GM23338 (cell line): ENCODE data around the gene SLAMF8.
A peak's percentile ranks its signal among the peaks of the same experiment; 100 is the strongest.

Source experiments
- CREB1 ChIP-seq: fragments of 250-450 bp; sonication (Bioruptor Pico); IDR thresholded peaks from 2 replicates; pipeline ENCODE4 v1.5.0; 2020; ENCODE audit warnings: low read depth, mild to moderate bottlenecking, moderate library complexity
- CTCF ChIP-seq, 2 experiments: fragments of 200-600 bp in 1 of 2; sonication (generic) in 1 of 2; conservative IDR thresholded peaks; 2 replicates each; pipeline versions ENCODE4 v1.5.1 to v1.6.1; 2016 to 2017; ENCODE audit warnings: antibody characterized with exemption in 2 of 2, low read depth in 2 of 2, mild to moderate bottlenecking in 2 of 2, moderate library complexity in 1 of 2
- ETS1 ChIP-seq: IDR thresholded peaks from 2 replicates; pipeline ENCODE4 v1.6.1; 2016; ENCODE audit warnings: antibody characterized with exemption
- EZH2 ChIP-seq: fragments of 200-600 bp; sonication (generic); IDR thresholded peaks from one replicate; pipeline ENCODE4 v1.8.0; 2017; ENCODE audit warnings: antibody characterized with exemption, mild to moderate bottlenecking, low read depth; ENCODE audit not compliant: unreplicated experiment
- REST ChIP-seq: IDR thresholded peaks from one replicate; pipeline ENCODE4 v1.6.1; 2018; ENCODE audit warnings: antibody characterized with exemption; ENCODE audit not compliant: unreplicated experiment
- ZNF114 ChIP-seq: fragments of 250-450 bp; sonication (Bioruptor Pico); IDR thresholded peaks from 2 replicates; pipeline ENCODE4 v1.5.0; 2020; ENCODE audit warnings: mild to moderate bottlenecking, moderate library complexity

GRCh38 chr1:159835862-159836525, 9.3 kb downstream of the SLAMF8 start:
- TF ChIP-seq CTCF (conservative IDR thresholded peaks at IDR 0.05; ENCODE audit: low read depth in 2 of 2) (peak; percentile 25 to 46; a peak in 3 of 4 replicates), CREB1 (CRISPR knock-in tag) (no peak), REST (no peak), EZH2 (no peak), ZNF114 (CRISPR knock-in tag) (no peak), ETS1 (no peak)
